ENCODE data around the gene LYRM9.
"Not testable (repeated sequence)": the region's sequence is repeated elsewhere in the genome, so short reads cannot be mapped to it uniquely, and the experiment has no call there.

LYRM9 gene

GRCh38 chr17:27873746-27874145, 19.4 kb downstream of the LYRM9 start:
- no peak for DNase-seq (ENCODE audit: low read depth)

- no peak for DNase-seq (ENCODE audit: low read depth)
These were observed 20.0 kb downstream of the LYRM9 start for GRCh38 chr17:27873211-27873610.

- DNase-seq (ENCODE audit: low read depth), result no peak
These were observed 20.4 kb downstream of the LYRM9 start for GRCh38 chr17:27872776-27873175.

DNA sequence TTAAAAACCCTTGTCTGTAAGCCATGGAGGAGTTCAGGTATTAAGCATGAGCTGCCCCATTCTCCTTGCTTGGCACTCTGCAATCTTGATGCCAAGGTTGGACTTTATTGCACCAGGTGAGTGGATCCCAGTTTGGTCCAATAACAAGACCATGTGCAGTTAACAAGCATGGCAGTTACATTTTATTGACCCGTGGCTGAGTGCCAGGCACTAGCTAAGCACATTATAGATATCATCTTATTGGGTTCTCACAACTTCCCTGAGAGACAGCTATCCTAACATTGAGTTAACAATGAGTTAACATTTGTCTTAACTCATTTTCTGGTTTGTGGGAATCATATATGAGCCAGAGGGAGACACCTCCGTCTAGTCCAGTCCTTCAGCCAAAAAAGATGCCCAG, 21.8 kb downstream of the LYRM9 start:
- no peak for DNase-seq (ENCODE audit: low read depth)

- no peak for DNase-seq (ENCODE audit: low read depth)
These were observed 22.8 kb downstream of the LYRM9 start for GRCh38 chr17:27870345-27870744.

DNA sequence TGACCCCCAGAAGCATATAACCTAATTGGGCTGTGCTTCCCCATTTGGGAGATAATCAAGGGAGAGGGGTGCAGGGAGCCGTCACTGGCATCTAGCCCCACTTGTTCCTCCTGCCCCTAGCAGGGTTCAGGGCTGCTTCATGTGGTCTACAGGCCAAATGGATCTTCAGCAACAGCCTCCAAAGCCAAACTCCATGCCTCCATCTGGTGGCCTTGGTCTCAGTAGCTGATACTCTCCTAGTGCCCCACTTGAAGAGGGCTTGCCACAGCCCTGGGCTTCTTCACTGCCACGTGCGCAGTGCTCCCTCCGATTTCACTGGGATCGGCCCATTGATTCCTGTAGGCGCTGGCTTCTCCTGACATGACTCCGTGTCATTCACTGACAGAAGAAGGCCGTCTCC, 24.6 kb downstream of the LYRM9 start:
- no peak for DNase-seq (ENCODE audit: low read depth)

- no peak for DNase-seq (ENCODE audit: low read depth)
These were observed 30.3 kb downstream of the LYRM9 start for GRCh38 chr17:27862840-27863239.

GRCh38 chr17:27862004-27862403, 31.2 kb downstream of the LYRM9 start:
- DNase-seq (ENCODE audit: low read depth), result no peak

GRCh38 chr17:27860971-27861664, 32.0 kb downstream of the LYRM9 start:
- no peak for DNase-seq (ENCODE audit: low read depth)

- DNase-seq (ENCODE audit: low read depth), result no peak
These were observed 34.4 kb downstream of the LYRM9 start for GRCh38 chr17:27858621-27859305.

- DNase-seq (ENCODE audit: low read depth), result no peak
These were observed 36.3 kb downstream of the LYRM9 start for GRCh38 chr17:27856676-27857432.

DNA sequence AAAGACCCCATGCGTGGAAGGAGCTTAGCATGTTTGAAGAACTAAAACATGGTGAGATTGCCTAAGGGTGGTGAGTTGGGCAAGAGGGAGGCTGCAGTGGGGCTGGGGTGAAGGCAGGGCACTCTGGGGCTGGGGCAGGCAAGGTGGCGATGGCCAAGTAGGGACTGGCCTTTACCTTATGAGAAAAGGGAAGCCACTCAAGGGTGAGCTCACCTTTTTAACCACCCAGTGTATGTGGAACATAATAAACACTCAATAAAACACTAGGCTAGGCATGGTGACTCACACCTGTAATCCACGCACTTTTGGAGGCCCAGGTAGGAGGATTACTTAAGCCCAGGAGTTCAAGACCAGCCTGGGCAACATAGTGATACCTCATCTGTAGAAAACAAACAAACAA, 37.7 kb downstream of the LYRM9 start:
- DNase-seq (ENCODE audit: low read depth), result no peak

DNA sequence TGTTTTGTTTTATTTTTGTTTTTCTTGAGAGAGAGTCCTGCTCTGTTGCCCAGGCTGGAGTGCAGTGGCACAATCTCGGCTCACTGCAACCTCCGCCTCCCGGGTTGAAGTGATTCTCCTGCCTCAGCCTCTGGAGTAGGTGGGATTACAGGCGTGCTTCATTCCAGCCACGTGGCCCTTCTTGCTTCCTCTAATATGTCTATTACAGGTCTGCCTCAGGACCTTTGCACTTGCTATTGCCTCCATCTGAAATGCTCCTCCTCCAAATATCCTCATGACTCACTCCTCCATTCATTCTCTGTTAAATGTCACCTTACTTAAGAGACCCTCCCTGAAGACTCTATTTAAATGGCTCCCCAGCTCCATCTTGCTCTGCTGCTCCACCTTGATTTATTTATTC, 39.0 kb downstream of the LYRM9 start:
- DNase-seq (ENCODE audit: low read depth), result no peak

- no peak for DNase-seq (ENCODE audit: low read depth)
These were observed 40.1 kb downstream of the LYRM9 start for GRCh38 chr17:27853091-27853490.

DNA sequence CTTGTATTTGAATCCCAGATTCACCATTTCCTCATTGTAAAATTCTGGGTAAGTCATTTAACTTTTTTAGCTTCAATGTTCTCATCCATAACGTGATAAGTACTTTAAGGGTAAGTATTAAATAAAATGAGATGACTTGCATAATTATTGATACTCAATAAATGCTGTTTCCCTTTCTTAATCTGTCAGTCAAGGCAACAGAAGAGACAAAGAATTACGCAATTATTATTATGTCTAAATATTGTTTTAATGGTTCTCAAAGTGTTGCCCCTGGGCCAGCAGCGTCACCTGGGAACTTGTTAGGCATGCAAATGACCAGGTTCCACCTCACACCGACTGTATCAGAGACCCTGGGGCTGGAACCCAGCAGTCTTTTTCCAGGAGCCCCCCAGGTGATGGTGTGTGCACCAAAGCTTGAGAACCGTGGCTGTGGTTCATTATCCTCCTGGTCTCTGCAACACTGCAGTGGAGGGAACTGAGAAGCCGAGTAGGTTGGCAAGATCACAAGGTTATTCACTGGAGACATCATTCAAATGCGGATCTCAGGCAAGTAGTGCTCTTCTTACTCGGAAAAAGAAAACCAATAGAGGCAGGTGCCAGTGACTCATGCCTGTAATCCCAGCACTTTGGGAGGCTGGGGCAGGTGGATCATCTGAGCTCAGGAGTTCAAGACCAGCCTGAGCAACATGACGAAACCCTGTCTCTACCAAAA, 43.5 kb downstream of the LYRM9 start:
- DNase-seq (ENCODE audit: low read depth), result no peak

- DNase-seq (ENCODE audit: low read depth), result no peak
These were observed 44.2 kb downstream of the LYRM9 start for GRCh38 chr17:27848931-27849330.

- not testable (repeated sequence) for DNase-seq (ENCODE audit: low read depth)
These were observed 46.3 kb downstream of the LYRM9 start for GRCh38 chr17:27846808-27847307.

DNA sequence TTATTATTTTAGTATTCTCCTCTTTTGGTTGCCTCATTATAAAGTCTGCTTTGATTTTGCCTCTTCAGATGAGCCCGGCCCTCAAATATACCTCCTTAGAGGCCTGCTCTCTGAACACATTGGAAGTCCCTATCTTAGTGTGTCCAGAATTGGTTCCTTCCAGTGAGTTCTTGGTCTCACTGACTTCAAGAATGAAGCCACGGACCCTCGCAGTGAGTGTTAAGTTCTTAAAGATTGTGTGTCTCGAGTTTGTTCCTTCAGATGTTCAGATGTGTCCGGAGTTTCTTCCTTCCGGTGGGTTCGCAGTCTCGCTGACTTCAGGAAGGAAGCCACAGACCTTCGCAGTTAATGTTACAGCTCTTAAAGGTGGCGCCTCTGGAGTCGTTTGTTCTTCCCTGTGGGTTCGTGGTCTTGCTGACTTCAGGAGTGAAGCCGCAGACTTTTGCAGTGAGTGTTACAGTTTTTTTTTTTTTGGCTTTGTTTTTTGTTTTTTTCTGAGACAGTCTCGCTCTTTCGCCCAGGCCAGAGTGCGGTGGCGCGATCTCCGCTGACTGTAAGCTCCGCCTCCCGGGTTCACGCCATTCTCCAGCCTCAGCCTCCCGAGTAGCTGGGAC, 47.0 kb downstream of the LYRM9 start:
- peak; percentile 0 for DNase-seq (ENCODE audit: low read depth)

- no peak for DNase-seq (ENCODE audit: low read depth)
These were observed 47.7 kb downstream of the LYRM9 start for GRCh38 chr17:27845264-27846041.

DNA sequence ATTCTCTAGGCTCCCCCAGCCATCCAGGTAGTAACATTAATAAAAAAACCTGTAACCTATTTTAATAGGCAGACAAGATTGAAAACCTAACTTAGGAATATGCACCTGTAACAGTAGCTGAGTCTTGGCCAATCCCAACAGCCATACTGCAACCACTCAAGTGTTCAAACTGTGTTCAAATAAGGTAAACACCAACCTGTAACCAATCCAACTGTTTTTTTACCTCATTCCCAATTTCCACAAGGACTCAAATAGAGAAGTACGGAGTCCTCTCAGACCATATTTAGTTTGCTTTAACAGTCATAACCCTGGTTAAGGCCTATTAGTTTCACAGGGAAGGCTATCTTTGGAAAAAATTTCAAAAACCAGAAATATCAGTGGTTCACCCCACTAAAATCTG, 52.5 kb downstream of the LYRM9 start:
- DNase-seq (ENCODE audit: low read depth), result no peak

DNA sequence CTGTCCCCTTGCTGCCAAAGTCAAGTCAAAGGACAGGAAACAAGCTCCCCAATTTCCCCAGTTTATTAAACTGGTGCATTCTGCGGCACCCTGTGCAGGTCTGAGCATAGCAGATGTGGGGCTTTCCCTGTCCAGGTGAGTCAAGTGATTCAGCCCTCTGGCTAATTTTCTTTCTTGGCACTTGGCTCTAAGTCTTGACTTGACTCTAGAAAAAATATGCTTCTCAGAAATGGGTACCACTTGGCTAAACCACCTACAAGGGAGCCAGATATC, 52.8 kb downstream of the LYRM9 start:
- DNase-seq (ENCODE audit: low read depth), result not testable (repeated sequence)

Measured in activated T-cell treated with anti-CD3 and anti-CD28 coated beads for 1 hour (primary cell).